HUES48 (cell line): Measurements from ENCODE around the gene RNF112.

Experiments used
- H3K27ac ChIP-seq: one replicate; pipeline ENCODE4 v1.7.0; 2013; ENCODE audit warnings: low read depth, low read length, inconsistent platforms
- H3K27me3 ChIP-seq: 2 replicates; pipeline ENCODE4 v1.6.1; 2013; ENCODE audit warnings: mild to moderate bottlenecking, low read length; ENCODE audit not compliant: control insufficient read depth, insufficient read depth
- H3K36me3 ChIP-seq: 2 replicates; pipeline ENCODE4 v1.6.1; 2013; ENCODE audit warnings: low read length; ENCODE audit not compliant: control insufficient read depth, insufficient read depth
- H3K4me1 ChIP-seq: 2 replicates; pipeline ENCODE4 v1.6.1; 2013; ENCODE audit warnings: mild to moderate bottlenecking, low read length; ENCODE audit not compliant: control insufficient read depth, insufficient read depth
- H3K4me3 ChIP-seq: 2 replicates; pipeline ENCODE4 v1.5.1; 2013; ENCODE audit warnings: mild to moderate bottlenecking, low read depth, low read length
- H3K9ac ChIP-seq: 2 replicates; pipeline ENCODE4 v1.6.1; 2013; ENCODE audit warnings: mild to moderate bottlenecking, low read depth, low read length, moderate library complexity
- H3K9me3 ChIP-seq: 2 replicates; pipeline ENCODE4 v1.6.1; 2013; ENCODE audit warnings: low read length; ENCODE audit not compliant: control insufficient read depth, insufficient read depth

RNF112 gene

DNA sequence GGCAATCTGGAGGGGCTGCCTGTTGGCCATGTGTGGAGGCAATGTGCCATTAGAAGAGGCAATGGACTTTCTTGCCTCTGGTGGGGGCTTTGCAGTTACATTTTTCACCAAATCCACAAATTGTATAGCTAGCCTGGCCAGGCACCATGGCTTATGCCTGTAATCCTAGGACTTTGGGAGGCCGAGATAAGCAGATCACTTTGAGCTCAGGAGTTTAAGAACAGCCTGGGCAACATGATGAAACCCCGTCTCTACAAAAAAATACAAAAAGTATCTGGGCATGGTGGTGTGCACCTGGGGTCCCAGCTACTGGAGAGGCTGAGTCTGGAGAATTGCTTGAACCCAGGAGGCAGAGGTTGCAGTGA, 2.7 kb upstream of the RNF112 start:
- Histone ChIP-seq H3K9ac (no peak overlapping the region), H3K27me3 (no peaks in the 10 kb centered on the region), H3K27ac (no peak overlapping the region), H3K36me3 (no peaks in the 10 kb centered on the region), H3K4me1 (peaks cover 8% of the 10 kb centered on the region; the same call in 1 of the 2 replicates), H3K4me3 (no peak overlapping the region), H3K9me3 (no peaks in the 10 kb centered on the region)

DNA sequence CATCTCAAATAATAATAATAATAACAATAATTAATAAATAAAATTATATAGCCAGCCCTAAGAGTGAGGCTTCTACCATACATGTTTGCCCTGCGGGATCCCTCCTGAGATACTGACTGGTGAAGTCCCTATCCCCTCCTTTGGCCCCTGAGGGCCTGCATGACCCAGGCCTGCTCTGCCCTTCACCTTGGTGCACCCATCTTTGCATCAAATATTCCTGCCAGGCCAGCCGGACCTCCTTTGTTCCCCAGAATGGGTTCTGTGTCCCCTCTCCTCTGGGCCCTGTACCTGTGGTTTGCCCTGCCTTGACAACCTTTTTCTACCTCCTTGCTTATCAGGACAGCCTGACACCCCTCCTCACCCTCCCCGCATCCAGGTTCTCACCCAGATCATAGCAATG, 2.0 kb upstream of the RNF112 start:
- no peak overlapping the region for H3K27ac ChIP-seq
- H3K9ac ChIP-seq = no peak overlapping the region
- H3K9me3 ChIP-seq = no peaks in the 10 kb centered on the region
- peaks cover 8% of the 10 kb centered on the region; the same call in 1 of the 2 replicates for H3K4me1 ChIP-seq
- H3K27me3 ChIP-seq = no peaks in the 10 kb centered on the region
- no peak overlapping the region for H3K4me3 ChIP-seq
- no peaks in the 10 kb centered on the region for H3K36me3 ChIP-seq

DNA sequence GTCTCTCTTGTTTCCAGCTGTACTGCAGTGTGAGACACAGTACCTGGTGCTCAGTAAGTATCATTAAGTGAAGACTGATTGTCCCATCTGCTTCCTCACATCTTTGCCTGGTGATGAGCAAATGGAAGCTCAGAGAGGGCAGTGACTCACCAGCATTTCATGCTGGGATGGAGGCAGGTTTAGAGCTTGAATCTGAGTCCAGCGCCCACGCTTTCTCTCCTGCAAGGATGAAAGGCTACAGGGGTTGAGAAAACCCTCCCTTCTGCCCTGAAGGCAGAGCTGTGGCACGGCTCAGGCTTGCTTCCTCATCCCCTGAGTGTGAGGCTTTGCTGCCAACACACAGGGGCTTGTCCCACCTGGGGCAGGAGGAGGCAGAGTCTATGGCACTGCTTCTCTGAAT, 1.5 kb upstream of the RNF112 start:
- Histone ChIP-seq H3K4me1 (peaks cover 8% of the 10 kb centered on the region; the same call in 1 of the 2 replicates), H3K27me3 (no peaks in the 10 kb centered on the region), H3K27ac (no peak overlapping the region), H3K9me3 (no peaks in the 10 kb centered on the region), H3K4me3 (no peak overlapping the region), H3K9ac (no peak overlapping the region), H3K36me3 (no peaks in the 10 kb centered on the region)

DNA sequence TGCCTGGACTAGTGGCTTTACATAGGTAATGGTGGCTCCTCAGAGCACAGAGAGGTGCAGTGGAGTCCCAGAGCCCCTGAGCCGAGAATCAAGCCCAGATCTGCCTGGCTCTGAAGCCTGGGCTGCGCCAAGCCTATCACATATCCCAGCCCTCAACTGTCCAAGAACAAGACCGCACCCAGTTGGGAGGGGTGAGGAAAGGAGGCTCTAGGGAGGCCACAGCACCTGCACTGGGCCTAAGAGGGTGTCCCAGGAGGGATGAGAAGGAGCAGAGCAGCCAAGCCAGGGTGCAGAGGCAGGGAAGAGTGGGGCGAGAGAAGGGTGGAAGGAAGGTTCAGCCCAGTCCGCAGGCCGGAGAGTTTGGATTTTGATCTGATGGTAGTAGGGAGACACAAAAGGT, 941 bp upstream of the RNF112 start:
- H3K4me3 ChIP-seq = no peak overlapping the region
- no peaks in the 10 kb centered on the region for H3K36me3 ChIP-seq
- no peak overlapping the region for H3K27ac ChIP-seq
- H3K9me3 ChIP-seq = no peaks in the 10 kb centered on the region
- H3K4me1 ChIP-seq = peaks cover 8% of the 10 kb centered on the region; the same call in 1 of the 2 replicates
- H3K9ac ChIP-seq = no peak overlapping the region
- no peaks in the 10 kb centered on the region for H3K27me3 ChIP-seq

DNA sequence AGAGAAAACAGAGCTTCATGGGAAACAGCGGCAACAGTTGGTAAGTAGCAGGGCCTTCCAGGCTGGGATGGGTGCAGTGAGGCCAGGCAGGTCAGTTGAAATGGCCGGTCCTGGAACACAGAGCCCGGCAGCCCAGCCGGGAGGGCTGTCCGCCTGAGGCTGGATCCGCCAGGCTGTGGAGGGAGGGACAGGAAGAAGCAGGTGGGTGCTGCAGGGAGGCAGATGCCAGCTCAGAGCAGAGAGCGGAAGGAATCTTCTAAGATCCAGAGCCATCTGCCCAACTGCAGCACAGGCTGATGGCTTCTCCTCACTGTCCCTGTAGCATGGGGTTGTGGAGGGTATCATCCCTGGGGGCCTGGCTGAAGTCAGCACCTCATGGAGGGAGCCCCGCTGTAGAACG, 599 bp downstream of the RNF112 start:
- Histone ChIP-seq H3K4me3 (no peak overlapping the region), H3K9me3 (no peaks in the 10 kb centered on the region), H3K27me3 (no peaks in the 10 kb centered on the region), H3K36me3 (no peaks in the 10 kb centered on the region), H3K4me1 (peaks cover 8% of the 10 kb centered on the region; the same call in 1 of the 2 replicates), H3K27ac (no peak overlapping the region), H3K9ac (no peak overlapping the region)

DNA sequence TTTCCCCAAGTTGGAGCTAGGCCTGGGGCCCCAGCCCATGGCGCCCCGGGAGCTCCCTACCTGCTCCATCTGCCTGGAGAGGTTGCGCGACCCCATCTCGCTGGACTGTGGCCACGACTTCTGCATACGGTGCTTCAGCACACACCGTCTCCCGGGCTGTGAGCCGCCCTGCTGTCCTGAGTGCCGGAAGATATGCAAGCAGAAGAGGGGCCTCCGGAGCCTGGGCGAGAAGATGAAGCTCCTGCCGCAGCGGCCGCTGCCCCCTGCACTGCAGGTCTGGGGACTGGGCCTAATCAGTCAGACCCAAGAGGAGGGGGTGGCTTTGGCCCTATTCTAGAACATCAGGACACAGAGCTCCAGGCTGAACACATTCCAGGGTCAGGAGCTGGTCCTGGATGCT, 1.5 kb downstream of the RNF112 start:
- Histone ChIP-seq H3K27ac (no peak overlapping the region), H3K4me3 (no peak overlapping the region), H3K36me3 (no peaks in the 10 kb centered on the region), H3K4me1 (peaks cover 8% of the 10 kb centered on the region; the same call in 1 of the 2 replicates), H3K9ac (no peak overlapping the region), H3K27me3 (no peaks in the 10 kb centered on the region), H3K9me3 (no peaks in the 10 kb centered on the region)

DNA sequence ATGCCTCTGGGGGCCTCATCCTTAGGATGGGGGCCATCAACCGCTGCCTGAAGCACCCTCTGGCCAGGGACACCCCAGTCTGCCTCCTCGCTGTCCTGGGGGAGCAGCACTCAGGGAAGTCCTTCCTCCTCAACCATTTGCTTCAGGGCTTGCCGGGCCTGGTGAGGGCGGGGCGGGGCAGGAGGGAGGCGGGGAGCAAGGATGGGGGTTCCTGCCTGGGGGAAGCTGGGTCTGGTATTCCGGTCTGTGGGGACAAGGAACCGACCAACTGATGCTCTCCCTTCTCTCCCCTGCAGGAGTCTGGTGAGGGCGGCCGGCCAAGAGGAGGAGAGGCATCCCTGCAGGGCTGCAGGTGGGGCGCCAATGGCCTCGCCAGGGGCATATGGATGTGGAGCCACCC, 2.0 kb downstream of the RNF112 start:
- Histone ChIP-seq H3K27me3 (no peaks in the 10 kb centered on the region), H3K27ac (no peak overlapping the region), H3K36me3 (no peaks in the 10 kb centered on the region), H3K9ac (no peak overlapping the region), H3K9me3 (no peaks in the 10 kb centered on the region), H3K4me3 (no peak overlapping the region), H3K4me1 (peaks cover 8% of the 10 kb centered on the region; the same call in 1 of the 2 replicates)

DNA sequence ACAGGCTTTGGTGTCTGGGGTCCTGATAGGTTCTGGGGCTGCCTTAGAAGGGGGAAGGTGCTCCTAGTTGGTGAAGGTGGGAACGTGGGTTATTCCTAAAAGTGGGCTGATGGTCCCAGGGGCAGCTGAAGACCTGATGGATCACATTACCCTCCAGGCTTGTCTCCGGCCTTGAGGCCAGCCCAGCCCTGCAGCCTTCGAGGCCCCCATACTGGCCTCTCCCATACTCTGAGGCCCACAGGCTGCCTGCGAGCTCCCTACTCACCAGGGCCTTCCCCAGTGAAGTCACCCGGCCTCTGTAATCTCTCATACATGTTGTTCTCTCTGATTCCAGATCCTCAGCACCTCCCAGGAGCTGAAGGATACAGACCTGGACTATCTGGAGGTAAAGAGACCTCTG, 2.7 kb downstream of the RNF112 start:
- H3K36me3 ChIP-seq = no peaks in the 10 kb centered on the region
- no peaks in the 10 kb centered on the region for H3K27me3 ChIP-seq
- peaks cover 8% of the 10 kb centered on the region; the same call in 1 of the 2 replicates for H3K4me1 ChIP-seq
- no peak overlapping the region for H3K4me3 ChIP-seq
- H3K9me3 ChIP-seq = no peaks in the 10 kb centered on the region
- H3K9ac ChIP-seq = no peak overlapping the region
- no peak overlapping the region for H3K27ac ChIP-seq

DNA sequence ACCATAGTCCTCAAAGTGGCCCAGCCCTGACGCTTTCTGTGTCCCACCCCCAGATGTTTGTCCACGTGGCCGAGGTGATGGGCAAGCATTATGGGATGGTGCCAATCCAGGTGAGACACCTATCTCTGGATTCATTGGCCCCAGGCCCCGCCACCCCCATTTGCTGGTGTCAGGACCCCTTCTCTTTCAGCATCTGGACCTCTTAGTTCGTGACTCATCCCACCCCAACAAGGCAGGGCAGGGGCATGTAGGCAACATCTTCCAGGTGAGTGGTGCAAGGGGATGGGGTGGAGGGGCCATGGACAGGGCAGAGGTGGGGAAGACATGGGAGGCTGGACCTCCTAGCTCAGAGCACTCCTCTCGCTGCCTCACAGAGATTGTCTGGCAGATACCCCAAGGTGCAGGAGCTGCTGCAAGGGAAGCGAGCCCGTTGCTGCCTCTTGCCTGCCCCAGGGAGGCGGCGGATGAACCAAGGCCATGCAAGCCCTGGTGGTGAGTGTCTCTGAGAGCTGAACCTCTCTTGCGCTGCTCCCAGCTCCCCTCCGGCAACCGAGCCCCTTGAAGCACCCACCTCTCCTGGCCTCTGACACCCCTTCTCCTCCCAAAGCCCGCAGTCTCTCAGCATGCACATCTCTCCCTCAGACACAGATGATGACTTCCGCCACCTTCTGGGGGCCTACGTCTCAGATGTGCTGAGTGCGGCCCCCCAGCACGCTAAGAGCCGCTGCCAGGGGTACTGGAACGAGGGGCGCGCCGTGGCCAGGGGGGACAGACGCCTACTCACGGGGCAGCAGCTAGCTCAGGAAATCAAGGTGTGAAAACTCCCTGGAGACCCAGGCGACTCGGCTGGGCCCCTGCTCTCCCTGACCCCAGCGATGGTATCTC, 3.6 kb downstream of the RNF112 start:
- Histone ChIP-seq H3K9ac (no peak overlapping the region), H3K4me3 (no peak overlapping the region), H3K27ac (no peak overlapping the region), H3K36me3 (no peaks in the 10 kb centered on the region), H3K9me3 (no peaks in the 10 kb centered on the region), H3K4me1 (peaks cover 8% of the 10 kb centered on the region; the same call in 1 of the 2 replicates), H3K27me3 (no peaks in the 10 kb centered on the region)

DNA sequence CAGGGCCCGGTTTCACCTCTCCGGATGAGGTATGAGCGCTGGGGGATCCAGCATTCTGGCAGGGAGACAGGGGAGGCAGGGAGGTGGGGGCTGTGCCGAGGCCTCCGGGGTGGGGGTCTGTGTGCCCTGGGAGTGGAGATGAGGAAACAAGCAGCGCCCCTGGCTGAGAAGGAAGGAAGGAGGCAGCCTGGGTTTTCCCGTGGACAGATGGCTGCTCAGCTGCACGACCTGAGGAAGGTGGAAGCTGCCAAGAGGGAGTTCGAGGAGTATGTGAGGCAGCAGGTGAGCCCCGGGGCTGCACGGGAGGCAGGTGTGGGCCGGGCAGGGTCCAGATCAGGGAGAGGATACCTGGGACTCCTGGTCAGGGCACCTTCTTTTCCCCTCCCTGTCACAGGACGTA, 4.3 kb downstream of the RNF112 start:
- Histone ChIP-seq H3K4me1 (peaks cover 8% of the 10 kb centered on the region; the same call in 1 of the 2 replicates), H3K9ac (no peak overlapping the region), H3K27ac (no peak overlapping the region), H3K9me3 (no peaks in the 10 kb centered on the region), H3K36me3 (no peaks in the 10 kb centered on the region), H3K27me3 (no peaks in the 10 kb centered on the region), H3K4me3 (no peak overlapping the region)
